Prostate gland (tissue), 2 donors: Measurements from ENCODE around the gene AGGF1. TPM values are rescaled to one million over a fixed set of nuclear protein-coding genes. Genes with fewer than 3 reads are reported as not detected.

Source experiments
- DNase-seq: peaks from one replicate; pipeline ENCODE4 v3.0.0-alpha.2; 2019; ENCODE audit warnings: low spot score
- H3K27ac ChIP-seq, 2 donors: fragments of 200-600 bp; sonication (generic); 2 replicates each; pipeline ENCODE4 v1.5.1; 2017 to 2019
- H3K27me3 ChIP-seq: fragments of 200-600 bp; sonication (generic); replicated peaks from 2 replicates; pipeline ENCODE4 v1.5.1; 2019; ENCODE audit not compliant: insufficient read depth
- H3K36me3 ChIP-seq, 2 donors: fragments of 200-600 bp; sonication (generic); 1 replicate in 1 of 2; 2 replicates in 1 of 2; pipeline versions ENCODE4 v1.5.1 to v1.8.1; 2017 to 2019
- H3K4me1 ChIP-seq: fragments of 200-600 bp; sonication (generic); replicated peaks from 2 replicates; pipeline ENCODE4 v1.5.1; 2019
- H3K4me3 ChIP-seq, 2 donors: fragments of 200-600 bp; sonication (generic); 2 replicates each; pipeline ENCODE4 v1.5.1; 2017 to 2019
- H3K9me3 ChIP-seq: fragments of 200-600 bp; sonication (generic); 2 replicates; pipeline ENCODE4 v1.5.1; 2017
- CTCF ChIP-seq, 4 experiments: fragments of 200-600 bp in 2 of 4; fragments of 450-650 bp in 2 of 4; sonication (generic) in 2 of 4; IDR thresholded peaks; 1 replicate in 3 of 4; 2 replicates in 1 of 4; pipeline ENCODE4 v1.5.1; 2016 to 2019; ENCODE audit warnings: antibody characterized with exemption in 4 of 4, mild to moderate bottlenecking in 2 of 4, moderate library complexity in 2 of 4
- POLR2A ChIP-seq: fragments of 450-650 bp; IDR thresholded peaks from one replicate; pipeline ENCODE4 v1.6.1; 2016; ENCODE audit warnings: antibody characterized with exemption, mild to moderate bottlenecking
- POLR2AphosphoS5 ChIP-seq: sonication (generic); formaldehyde crosslinking; IDR thresholded peaks from one replicate; pipeline ENCODE4 v1.6.1; 2017; ENCODE audit warnings: antibody characterized with exemption
- WGBS: methylation state at CpG from one replicate; pipeline ENCODE4 v1.1.5; 2018; 5-methylcytosine and 5-hydroxymethylcytosine counted together
- intact Hi-C: fragments of 100-400 bp; cut with DNase I; formaldehyde crosslinking; loops from one replicate; pipeline ENCODE4 v1.14.2; 2022
- total RNA-seq, 2 donors: library from RNA; depleted of rRNA; stranded (reverse); fragments of >200 nt; gene quantifications; one replicate each; pipeline ENCODE4 v1.1.0, GENCODE V29; 2016

AGGF1 gene
- total RNA-seq, 2 donors from 2014 or later: 28.5 to 29.6 TPM

- Histone ChIP-seq H3K27ac (no peak overlapping the region), H3K4me3 (no peak overlapping the region), H3K36me3 (no peaks in the 10 kb centered on the region), H3K9me3 (no peaks in the 10 kb centered on the region), H3K27me3 (no peaks in the 10 kb centered on the region), H3K4me1 (peaks cover 2% of the 10 kb centered on the region)
- no peak for DNase-seq
- intact Hi-C loops: loop anchor here (10.0 kb wide), 1 partner anchor 54 kb away; no protein-coding TSS in a partner anchor
- TF ChIP-seq POLR2A (no peak), CTCF (IDR thresholded peaks at IDR 0.05) (no peak), POLR2AphosphoS5 (no peak)
- 45% methylated on average over 5 of the region's 5 CpGs for WGBS
Measured at GRCh38 chr5:77080905-77081304, 50.7 kb downstream of the AGGF1 start.

- intact Hi-C loops: loop anchor here (10.0 kb wide), 1 partner anchor 53 kb away; no protein-coding TSS in a partner anchor
- no peak for DNase-seq
- no peaks in the 10 kb centered on the region for H3K4me1 ChIP-seq
- H3K36me3 ChIP-seq: no peaks in the 10 kb centered on the region
- WGBS: 41% methylated on average over 1 of the region's 1 CpG
- no peaks in the 10 kb centered on the region for H3K9me3 ChIP-seq
- TF ChIP-seq CTCF (IDR thresholded peaks at IDR 0.05) (no peak), POLR2AphosphoS5 (no peak), POLR2A (no peak)
- no peaks in the 10 kb centered on the region for H3K27me3 ChIP-seq
- H3K27ac ChIP-seq: no peak overlapping the region
- H3K4me3 ChIP-seq: no peak overlapping the region
Measured at GRCh38 chr5:77082280-77082679, 52.1 kb downstream of the AGGF1 start.

GRCh38 chr5:77083088-77083487 lies 52.9 kb downstream of the AGGF1 start:
- no peaks in the 10 kb centered on the region for H3K9me3 ChIP-seq
- H3K27me3 ChIP-seq: no peaks in the 10 kb centered on the region
- no peaks in the 10 kb centered on the region for H3K4me1 ChIP-seq
- H3K4me3 ChIP-seq: no peak overlapping the region
- intact Hi-C loops: loop anchor here (10.0 kb wide), 1 partner anchor 52 kb away; no protein-coding TSS in a partner anchor
- no peak overlapping the region for H3K27ac ChIP-seq
- TF ChIP-seq POLR2AphosphoS5 (no peak), CTCF (IDR thresholded peaks at IDR 0.05) (no peak), POLR2A (no peak)
- DNase-seq: no peak
- H3K36me3 ChIP-seq: no peaks in the 10 kb centered on the region
- WGBS: 85% methylated on average over 6 of the region's 6 CpGs

GRCh38 chr5:77086368-77086688 lies 56.1 kb downstream of the AGGF1 start:
- WGBS: 3% methylated on average over 6 of the region's 6 CpGs
- Histone ChIP-seq H3K4me1 (no peaks in the 10 kb centered on the region), H3K27me3 (no peaks in the 10 kb centered on the region), H3K4me3 (peak overlapping the region; percentile 72 to 80), H3K9me3 (no peaks in the 10 kb centered on the region), H3K36me3 (no peaks in the 10 kb centered on the region), H3K27ac (peak overlapping the region; percentile 94 to 96)
- intact Hi-C loops: loop anchor here (10.0 kb wide), 1 partner anchor 48 kb away; no protein-coding TSS in a partner anchor
- TF ChIP-seq POLR2A: no peak
- no peak for TF ChIP-seq POLR2AphosphoS5
- TF ChIP-seq CTCF (IDR thresholded peaks at IDR 0.05): no peak
- DNase-seq: no peak

- intact Hi-C loops: loop anchor here (10.0 kb wide), 1 partner anchor 48 kb away; no protein-coding TSS in a partner anchor
Measured at GRCh38 chr5:77086689-77087483, 56.7 kb downstream of the AGGF1 start, which contains the start of gene ZBED3. Gene ZBED3, minus strand, starts transcription at chr5:77087285. Its CDS starts 9,407 bp downstream, at chr5:77077878.

More at GRCh38 chr5:77086689-77087483, 56.7 kb downstream of the AGGF1 start, which contains the start of gene ZBED3:
- under 1% methylated on average over 54 of the region's 63 CpGs for WGBS
- Histone ChIP-seq H3K36me3 (no peaks in the 10 kb centered on the region), H3K27ac (peak within 1 kb of the TSS; percentile 94 to 96), H3K4me3 (peak within 1 kb of the TSS; percentile 72 to 80), H3K4me1 (no peaks in the 10 kb centered on the region), H3K9me3 (no peaks in the 10 kb centered on the region), H3K27me3 (no peaks in the 10 kb centered on the region)
- peak; percentile 71 for DNase-seq
- TF ChIP-seq POLR2A (peak; percentile 6), CTCF (IDR thresholded peaks at IDR 0.05) (peak in 1 of 4 experiments; percentile 33), POLR2AphosphoS5 (peak; percentile 59)
